Measurements from ENCODE around the gene DENR.
A peak's percentile ranks its signal among the peaks of the same experiment; 100 is the strongest.

Gene DENR

GRCh38 chr12:122753319-122753650 lies 661 bp downstream of the DENR start:
- Histone ChIP-seq H3K36me3 (ENCODE audit: control insufficient read depth, insufficient read depth, low read length) (no peaks in the 10 kb centered on the region; the same call in 1 of the 2 replicates), H3K4me3 (replicated peaks; ENCODE audit: low read depth, low read length) (peak overlapping the region; percentile 74), H3K27me3 (replicated peaks; ENCODE audit: control insufficient read depth, insufficient read depth, low read length) (no peaks in the 10 kb centered on the region)
- TF ChIP-seq CTCF (IDR thresholded peaks at IDR 0.05; ENCODE audit: insufficient read depth, low read length, poor library complexity, severe bottlenecking), result no peak
- no peak for DNase-seq (ENCODE audit: extremely low read depth, insufficient read length)

- DNase-seq (ENCODE audit: extremely low read depth, insufficient read length), result no peak
- Histone ChIP-seq H3K36me3 (ENCODE audit: control insufficient read depth, insufficient read depth, low read length) (peaks cover 2% of the 10 kb centered on the region), H3K4me3 (replicated peaks; ENCODE audit: low read depth, low read length) (no peak overlapping the region), H3K27me3 (replicated peaks; ENCODE audit: control insufficient read depth, insufficient read depth, low read length) (no peaks in the 10 kb centered on the region)
- no peak for TF ChIP-seq CTCF (IDR thresholded peaks at IDR 0.05; ENCODE audit: insufficient read depth, low read length, poor library complexity, severe bottlenecking)
Observed at GRCh38 chr12:122754790-122755189, 2.2 kb downstream of the DENR start.

GRCh38 chr12:122757568-122757967 lies 4.9 kb downstream of the DENR start:
- DNase-seq (ENCODE audit: extremely low read depth, insufficient read length), result no peak
- peaks cover 4% of the 10 kb centered on the region for H3K36me3 ChIP-seq (ENCODE audit: control insufficient read depth, insufficient read depth, low read length)

GRCh38 chr12:122785503-122785902 lies 32.9 kb downstream of the DENR start:
- peak; percentile 20 for DNase-seq (ENCODE audit: extremely low read depth, insufficient read length)
- no peak for TF ChIP-seq CTCF (IDR thresholded peaks at IDR 0.05; ENCODE audit: insufficient read depth, low read length, poor library complexity, severe bottlenecking)

More at GRCh38 chr12:122757568-122757967, 4.9 kb downstream of the DENR start:
- Histone ChIP-seq H3K4me3 (replicated peaks; ENCODE audit: low read depth, low read length) (no peak overlapping the region), H3K27me3 (replicated peaks; ENCODE audit: control insufficient read depth, insufficient read depth, low read length) (no peaks in the 10 kb centered on the region)
- TF ChIP-seq CTCF (IDR thresholded peaks at IDR 0.05; ENCODE audit: insufficient read depth, low read length, poor library complexity, severe bottlenecking), result no peak

GRCh38 chr12:122788387-122788786 lies 35.8 kb downstream of the DENR start:
- Histone ChIP-seq H3K27me3 (replicated peaks; ENCODE audit: control insufficient read depth, insufficient read depth, low read length) (no peaks in the 10 kb centered on the region), H3K4me3 (replicated peaks; ENCODE audit: low read depth, low read length) (no peak overlapping the region)

More at GRCh38 chr12:122785503-122785902, 32.9 kb downstream of the DENR start:
- Histone ChIP-seq H3K36me3 (ENCODE audit: control insufficient read depth, insufficient read depth, low read length) (no peaks in the 10 kb centered on the region), H3K27me3 (replicated peaks; ENCODE audit: control insufficient read depth, insufficient read depth, low read length) (no peaks in the 10 kb centered on the region), H3K4me3 (replicated peaks; ENCODE audit: low read depth, low read length) (no peak overlapping the region)

More at GRCh38 chr12:122788387-122788786, 35.8 kb downstream of the DENR start:
- TF ChIP-seq CTCF (IDR thresholded peaks at IDR 0.05; ENCODE audit: insufficient read depth, low read length, poor library complexity, severe bottlenecking), result no peak
- DNase-seq (ENCODE audit: extremely low read depth, insufficient read length), result no peak
- no peaks in the 10 kb centered on the region for H3K36me3 ChIP-seq (ENCODE audit: control insufficient read depth, insufficient read depth, low read length)

Measured in GM06990 (cell line).